GM12875 (cell line): ENCODE results near the gene TAF6.

Experiments
- H3K4me3 ChIP-seq: one replicate; pipeline ENCODE4 v1.5.1; 2011; ENCODE audit warnings: low read depth, low read length, control low read depth
- CTCF ChIP-seq: IDR thresholded peaks from 2 replicates; pipeline ENCODE4 v1.5.1; 2011; ENCODE audit warnings: low read depth, mild to moderate bottlenecking, control low read depth, inconsistent platforms, low read length, moderate library complexity, borderline replicate concordance; ENCODE audit not compliant: insufficient read depth

The TAF6 gene

DNA sequence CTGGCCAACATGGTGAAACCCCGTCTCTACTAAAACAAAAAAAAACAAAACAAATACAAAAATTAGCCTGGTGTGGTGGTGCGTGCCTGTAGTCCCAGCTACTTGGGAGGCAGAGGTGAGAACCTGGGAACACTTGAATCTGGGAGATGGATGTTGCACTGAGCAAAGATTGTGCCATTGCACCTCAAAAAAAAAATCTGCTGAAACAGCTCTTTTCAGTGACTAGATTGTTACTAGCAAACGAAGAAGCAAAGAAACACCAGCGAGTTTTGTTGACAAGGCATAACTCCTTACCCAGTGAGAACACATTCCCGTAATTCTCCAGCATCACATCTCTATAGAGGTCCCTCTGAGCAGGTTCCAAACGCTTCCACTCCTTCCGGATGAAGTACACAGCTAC, 44.3 kb downstream of the TAF6 start:
- TF ChIP-seq CTCF, result no peak
- H3K4me3 ChIP-seq, result no peak overlapping the region

DNA sequence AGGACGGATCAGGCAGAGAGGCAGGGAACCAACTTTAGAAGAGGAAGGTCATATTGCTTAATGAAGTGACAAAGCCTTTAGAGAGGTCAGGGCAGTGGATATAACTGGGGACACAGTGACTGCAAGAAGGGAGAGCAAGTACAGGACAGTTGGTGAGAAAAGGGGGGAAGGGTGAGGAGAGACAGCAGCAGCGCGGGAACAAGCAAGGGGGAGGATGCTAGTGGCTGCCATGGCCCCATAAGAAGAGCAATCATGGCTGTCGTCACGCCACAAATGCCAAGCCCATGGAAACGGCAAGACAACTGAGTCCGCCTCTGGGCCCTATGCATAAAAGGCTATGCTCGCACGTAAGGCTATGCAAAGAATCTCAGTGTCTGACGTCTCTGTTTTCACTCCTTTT, 46.7 kb downstream of the TAF6 start:
- no peak overlapping the region for H3K4me3 ChIP-seq
- TF ChIP-seq CTCF, result no peak

DNA sequence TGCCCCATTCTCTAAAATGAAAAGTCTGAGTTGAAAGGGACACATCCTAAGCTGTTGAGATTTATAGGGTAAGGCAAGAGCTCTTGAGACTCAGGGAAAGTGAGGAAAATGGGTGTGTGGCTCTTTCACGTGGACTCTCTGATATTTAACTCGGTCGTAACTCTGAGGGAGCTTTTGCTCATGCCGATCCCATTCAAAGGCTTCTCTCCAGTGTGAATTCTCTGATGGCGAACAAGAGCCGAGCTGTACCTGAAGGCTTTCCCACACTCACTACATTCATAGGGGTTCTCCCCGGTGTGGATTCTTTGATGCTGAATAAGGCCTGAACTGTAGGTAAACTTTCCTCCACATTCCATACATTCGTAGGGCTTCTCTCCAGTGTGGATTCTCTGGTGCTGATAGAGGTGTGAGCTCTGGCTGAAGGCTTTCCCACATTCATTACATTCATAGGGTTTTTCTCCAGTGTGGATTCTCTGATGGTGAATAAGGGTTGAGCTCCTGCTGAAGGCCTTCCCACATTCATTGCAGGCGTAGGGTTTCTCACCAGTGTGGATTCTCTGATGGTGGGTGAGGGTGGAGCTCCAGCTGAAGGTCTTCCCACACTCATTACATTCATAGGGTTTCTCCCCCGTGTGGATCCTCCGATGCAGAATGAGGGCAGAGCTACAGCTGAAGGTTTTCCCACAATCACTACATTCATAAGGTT, 48.0 kb downstream of the TAF6 start:
- TF ChIP-seq CTCF, result no peak
- H3K4me3 ChIP-seq, result no peak overlapping the region

DNA sequence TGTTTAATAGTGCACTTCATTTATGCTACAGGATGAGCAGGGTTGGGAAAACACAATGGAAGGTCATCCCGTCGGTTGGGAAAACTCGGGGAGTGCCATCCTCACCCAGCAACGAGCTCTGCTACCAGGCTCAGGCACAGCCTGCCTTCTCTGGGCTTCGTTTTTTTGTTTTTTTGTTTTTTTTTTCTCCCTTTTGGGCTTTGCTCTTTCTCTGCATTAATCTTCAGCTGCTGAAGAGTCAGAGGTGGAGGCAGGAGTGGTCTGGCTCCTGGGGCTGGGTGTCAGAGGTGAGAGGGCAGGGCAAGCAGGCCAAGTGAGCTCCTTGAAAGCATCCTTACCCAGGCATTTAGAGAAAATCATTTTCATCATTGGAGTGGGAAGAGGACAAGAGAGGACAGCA, 49.2 kb downstream of the TAF6 start:
- no peak overlapping the region for H3K4me3 ChIP-seq
- no peak for TF ChIP-seq CTCF

- H3K4me3 ChIP-seq, result no peak overlapping the region
- TF ChIP-seq CTCF, result no peak
These were observed 52.2 kb downstream of the TAF6 start for GRCh38 chr7:100066953-100067352.

GRCh38 chr7:100065452-100066186, 53.5 kb downstream of the TAF6 start:
- H3K4me3 ChIP-seq, result no peak overlapping the region
- TF ChIP-seq CTCF, result no peak

DNA sequence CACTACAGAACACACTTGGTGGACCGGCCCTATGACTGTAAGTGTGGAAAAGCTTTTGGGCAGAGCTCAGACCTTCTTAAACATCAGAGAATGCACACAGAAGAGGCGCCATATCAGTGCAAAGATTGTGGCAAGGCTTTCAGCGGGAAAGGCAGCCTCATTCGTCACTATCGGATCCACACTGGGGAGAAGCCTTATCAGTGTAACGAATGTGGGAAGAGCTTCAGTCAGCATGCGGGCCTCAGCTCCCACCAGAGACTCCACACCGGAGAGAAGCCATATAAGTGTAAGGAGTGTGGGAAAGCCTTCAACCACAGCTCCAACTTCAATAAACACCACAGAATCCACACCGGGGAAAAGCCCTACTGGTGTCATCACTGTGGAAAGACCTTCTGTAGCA, 55.0 kb downstream of the TAF6 start:
- H3K4me3 ChIP-seq, result no peak overlapping the region
- TF ChIP-seq CTCF, result no peak
